HepG2 (cell line): ENCODE measurements around the gene DLX4. TPM values are rescaled to one million over a fixed set of nuclear protein-coding genes. Genes with fewer than 3 reads are reported as not detected.

Experiments used
- ARHGAP35 ChIP-seq: sonication (generic); formaldehyde crosslinking; IDR thresholded peaks from 2 replicates; pipeline ENCODE4 v1.9.0; 2022; ENCODE audit warnings: mild to moderate bottlenecking, inconsistent platforms, moderate library complexity, missing genetic modification reagents, borderline replicate concordance
- GATAD2A ChIP-seq: IDR thresholded peaks from 2 replicates; pipeline ENCODE4 v1.6.1; 2016
- IKZF4 ChIP-seq: sonication (generic); formaldehyde crosslinking; IDR thresholded peaks from 2 replicates; pipeline ENCODE4 v1.5.1; 2020; ENCODE audit warnings: borderline replicate concordance, mild to moderate bottlenecking, low read depth, missing genetic modification reagents; ENCODE audit errors: not compliant biosample characterization
- MED1 ChIP-seq: sonication (generic); formaldehyde crosslinking; IDR thresholded peaks from 2 replicates; pipeline ENCODE4 v1.4.0; 2020; ENCODE audit warnings: missing genetic modification reagents
- MTERF4 ChIP-seq: sonication (generic); formaldehyde crosslinking; IDR thresholded peaks from 2 replicates; pipeline ENCODE4 v1.8.0; 2023; ENCODE audit warnings: mild to moderate bottlenecking, missing genetic modification reagents
- MXD1 ChIP-seq: sonication (generic); formaldehyde crosslinking; IDR thresholded peaks from 2 replicates; pipeline ENCODE4 v1.4.0; 2020; ENCODE audit warnings: mild to moderate bottlenecking, missing genetic modification reagents
- PITX1 ChIP-seq: sonication (generic); formaldehyde crosslinking; IDR thresholded peaks from 2 replicates; pipeline ENCODE4 v1.5.1; 2020; ENCODE audit warnings: mild to moderate bottlenecking, missing genetic modification reagents
- SMAD1 ChIP-seq: sonication (generic); formaldehyde crosslinking; IDR thresholded peaks from 2 replicates; pipeline ENCODE4 v1.4.0; 2020; ENCODE audit warnings: missing genetic modification reagents, low read depth, mild to moderate bottlenecking, borderline replicate concordance
- SOX13 ChIP-seq, 3 experiments: fragments of 450-650 bp in 1 of 3; sonication (generic) in 1 of 3; formaldehyde crosslinking in 1 of 3; IDR thresholded peaks in 2 of 3; conservative IDR thresholded peaks in 1 of 3; 2 replicates each; pipeline versions ENCODE4 v1.5.0 to v1.6.1; 2016 to 2020; ENCODE audit warnings: antibody characterized with exemption in 1 of 3, mild to moderate bottlenecking in 1 of 3, missing compliant biosample characterization in 1 of 3, missing genetic modification reagents in 1 of 3, moderate library complexity in 1 of 3
- ZBTB3 ChIP-seq: sonication (generic); formaldehyde crosslinking; IDR thresholded peaks from 2 replicates; pipeline ENCODE4 v1.4.0; 2020; ENCODE audit warnings: low read depth, mild to moderate bottlenecking, moderate library complexity, missing genetic modification reagents, borderline replicate concordance
- ZBTB34 ChIP-seq: sonication (generic); formaldehyde crosslinking; IDR thresholded peaks from 2 replicates; pipeline ENCODE4 v1.8.0; 2022; ENCODE audit warnings: mild to moderate bottlenecking, missing genetic modification reagents
- ZFY ChIP-seq: sonication (generic); formaldehyde crosslinking; IDR thresholded peaks from 2 replicates; pipeline ENCODE4 v1.4.0; 2020; ENCODE audit warnings: missing genetic modification reagents
- ZMYM2 ChIP-seq: sonication (generic); formaldehyde crosslinking; IDR thresholded peaks from 2 replicates; pipeline ENCODE4 v1.8.0; 2022; ENCODE audit warnings: mild to moderate bottlenecking, missing genetic modification reagents
- ZNF18 ChIP-seq: sonication (generic); formaldehyde crosslinking; IDR thresholded peaks from 2 replicates; pipeline ENCODE4 v1.8.0; 2022; ENCODE audit warnings: mild to moderate bottlenecking, missing genetic modification reagents; ENCODE audit not compliant: insufficient replicate concordance
- ZNF235 ChIP-seq: sonication (generic); formaldehyde crosslinking; IDR thresholded peaks from 2 replicates; pipeline ENCODE4 v1.8.1; 2023; ENCODE audit warnings: mild to moderate bottlenecking, missing genetic modification reagents, borderline replicate concordance
- ZNF331 ChIP-seq: sonication (generic); formaldehyde crosslinking; IDR thresholded peaks from 2 replicates; pipeline ENCODE4 v1.4.0; 2020; ENCODE audit warnings: missing genetic modification reagents
- ZNF704 ChIP-seq: sonication (generic); formaldehyde crosslinking; IDR thresholded peaks from 2 replicates; pipeline ENCODE4 v1.8.1; 2023; ENCODE audit warnings: mild to moderate bottlenecking, inconsistent platforms, moderate library complexity, missing genetic modification reagents, borderline replicate concordance
- ZNF784 ChIP-seq: sonication (generic); formaldehyde crosslinking; IDR thresholded peaks from 2 replicates; pipeline ENCODE4 v1.5.1; 2020; ENCODE audit warnings: missing genetic modification reagents, mild to moderate bottlenecking, borderline replicate concordance
- polyA plus RNA-seq, 8 experiments: library from polyadenylated mRNA; depleted of rRNA in 3 of 8; stranded (reverse) in 7 of 8; unstranded in 1 of 8; fragments of >200 nt; fragmentation: Illumina TruSeq in 4 of 8; extraction: Trizol in 4 of 8; gene quantifications; 2 replicates each; pipeline versions ENCODE4 v1.2.1 to v1.2.3, GENCODE V29; 2011 to 2016; ENCODE audit warnings: low read depth in 4 of 8, missing spikeins in 1 of 8, mixed read lengths in 1 of 8; ENCODE audit not compliant: insufficient read depth in 1 of 8
- total RNA-seq, 5 experiments: library from RNA; depleted of rRNA; stranded (reverse); fragments of >200 nt; fragmentation: Illumina TruSeq; extraction: Trizol; gene quantifications; 2 replicates each; pipeline ENCODE4 v1.2.3, GENCODE V29; 2016; ENCODE audit warnings: low read depth in 1 of 5

The DLX4 gene
- total and polyA plus RNA-seq, 2 of the 13 experiments (the other 11 are each of a cell fraction or from before 2014, with no cell fraction given): 0.55 to 2.3 TPM

- TF ChIP-seq MXD1 (CRISPR knock-in tag) (no peak), ZNF704 (CRISPR knock-in tag) (no peak), ZMYM2 (no peak), GATAD2A (CRISPR knock-in tag) (peak; percentile 43), ZNF784 (CRISPR knock-in tag) (0 out of 2 replicates have a peak, but pooled peaks have one; percentile 50), MTERF4 (CRISPR knock-in tag) (0 out of 2 replicates have a peak, but pooled peaks have one; percentile 39), IKZF4 (CRISPR knock-in tag) (peak; percentile 65), SMAD1 (CRISPR knock-in tag) (peak; percentile 30; the same call in 1 of the 2 replicates), ZBTB3 (CRISPR knock-in tag) (no peak), PITX1 (CRISPR knock-in tag) (peak; percentile 51; the same call in 1 of the 2 replicates), ZNF331 (CRISPR knock-in tag) (peak; percentile 64), ZNF235 (no peak), MED1 (CRISPR knock-in tag) (peak; percentile 24; the same call in 1 of the 2 replicates), SOX13 (IDR thresholded peaks at IDR 0.05) (0 out of 2 replicates have a peak, but pooled peaks have one; percentile 25), SOX13 (CRISPR knock-in tag; conservative IDR thresholded peaks at IDR 0.05 in 1 of 2, IDR thresholded peaks at IDR 0.05 in 1 of 2) (peak in 1 of 2 experiments; percentile 66; a peak in 2 of 4 replicates), ZNF18 (peak; percentile 48), ZFY (CRISPR knock-in tag) (no peak; the same call in 1 of the 2 replicates), ARHGAP35 (CRISPR knock-in tag) (no peak), ZBTB34 (0 out of 2 replicates have a peak, but pooled peaks have one; percentile 34)
Observed at GRCh38 chr17:49939318-49939717, 29.7 kb upstream of the DLX4 start (continued).
